Suprapubic skin (tissue), 4 donors: ENCODE results near the gene UBE2F. TPM values are rescaled to one million over a fixed set of nuclear protein-coding genes. Genes with fewer than 3 reads are reported as not detected.
A peak's percentile ranks its signal among the peaks of the same experiment; 100 is the strongest.
"Not testable (repeated sequence)": the region's sequence is repeated elsewhere in the genome, so short reads cannot be mapped to it uniquely, and the experiment has no call there.

ENCODE experiments used
- DNase-seq, 2 donors: peaks; one replicate each; pipeline ENCODE4 v3.0.0-alpha.2; 2019; ENCODE audit warnings: low spot score in 2 of 2
- H3K27ac ChIP-seq: fragments of 200-600 bp; sonication (generic); one replicate; pipeline ENCODE4 v1.5.1; 2019
- H3K27me3 ChIP-seq: fragments of 200-600 bp; sonication (generic); one replicate; pipeline ENCODE4 v1.5.1; 2019
- H3K36me3 ChIP-seq: fragments of 200-600 bp; sonication (generic); one replicate; pipeline ENCODE4 v1.5.1; 2019
- H3K4me1 ChIP-seq: fragments of 200-600 bp; sonication (generic); one replicate; pipeline ENCODE4 v1.5.1; 2019
- H3K4me3 ChIP-seq: fragments of 200-600 bp; sonication (generic); one replicate; pipeline ENCODE4 v1.5.1; 2019; ENCODE audit warnings: mild to moderate bottlenecking
- H3K9me3 ChIP-seq: fragments of 200-600 bp; sonication (generic); one replicate; pipeline ENCODE4 v1.5.1; 2019
- EP300 ChIP-seq: sonication (generic); formaldehyde crosslinking; IDR thresholded peaks from one replicate; pipeline ENCODE4 v1.6.1; 2017; ENCODE audit warnings: antibody characterized with exemption
- POLR2A ChIP-seq, 2 donors: fragments of 450-650 bp; IDR thresholded peaks; one replicate each; pipeline ENCODE4 v1.6.1; 2017; ENCODE audit warnings: antibody characterized with exemption in 2 of 2, mild to moderate bottlenecking in 2 of 2, moderate library complexity in 2 of 2
- POLR2AphosphoS5 ChIP-seq, 3 donors: sonication (generic); formaldehyde crosslinking; IDR thresholded peaks; one replicate each; pipeline ENCODE4 v1.6.1; 2017; ENCODE audit warnings: antibody characterized with exemption in 3 of 3
- WGBS: methylation state at CpG from one replicate; pipeline ENCODE4 v1.1.5; 2018; 5-methylcytosine and 5-hydroxymethylcytosine counted together
- total RNA-seq, 4 donors: library from RNA; depleted of rRNA; stranded (reverse); fragments of >200 nt; gene quantifications; one replicate each; pipeline ENCODE4 v1.1.0, GENCODE V29; 2016
- TF ChIP-seq, protein P1 (sequence below), 2 donors: fragments of 200-600 bp in 1 of 2; fragments of 450-650 bp in 1 of 2; sonication (generic) in 1 of 2; IDR thresholded peaks; one replicate each; pipeline ENCODE4 v1.5.1; 2016 to 2019; ENCODE audit warnings: antibody characterized with exemption in 2 of 2, mild to moderate bottlenecking in 1 of 2, moderate library complexity in 1 of 2

The UBE2F gene
- total RNA-seq, 4 donors from 2014 or later: 32.2 to 63.6 (median 39.7) TPM

DNA sequence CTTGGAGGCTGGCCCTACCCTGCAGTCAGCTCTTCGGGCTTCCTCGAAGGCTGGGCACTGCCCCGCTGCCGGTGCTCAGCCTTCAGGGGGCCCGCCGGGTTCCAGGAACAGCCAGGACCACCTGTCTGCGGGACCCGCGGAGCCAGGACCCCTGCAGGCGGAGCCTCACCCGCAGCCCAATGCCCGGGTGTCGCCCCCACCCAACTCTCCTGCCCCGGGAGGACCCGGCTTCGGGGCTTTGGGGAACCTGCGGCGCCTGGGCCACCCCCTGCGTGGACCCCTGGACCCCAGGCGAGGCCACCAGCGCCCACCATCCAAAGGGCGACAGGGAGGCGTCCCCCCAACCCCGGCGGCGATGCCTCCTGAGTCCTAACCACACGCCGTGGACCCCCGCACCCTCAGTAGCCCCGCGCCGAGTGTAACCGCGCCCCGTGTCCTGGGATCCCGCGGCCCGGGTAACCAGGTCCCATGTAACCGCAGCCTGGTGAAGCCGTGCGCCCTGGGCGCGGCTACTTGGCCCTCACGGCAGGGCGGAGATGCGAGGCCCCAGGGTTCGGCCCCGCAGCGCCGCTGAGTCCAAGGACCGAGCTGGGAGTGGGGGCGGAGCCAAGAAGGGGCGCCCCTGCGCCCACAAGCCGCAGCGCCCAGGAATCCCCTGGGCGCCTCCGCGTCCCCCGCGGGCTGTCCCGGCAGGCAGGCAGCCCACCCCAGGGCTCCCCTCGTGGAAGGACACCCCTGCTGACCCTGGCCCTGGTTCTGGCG lies 11.0 kb upstream of the UBE2F start:
- Histone ChIP-seq H3K4me1 (peaks cover 9% of the 10 kb centered on the region), H3K27ac (no peak overlapping the region), H3K4me3 (peak overlapping the region; percentile 32), H3K9me3 (no peaks in the 10 kb centered on the region), H3K27me3 (peaks cover 35% of the 10 kb centered on the region), H3K36me3 (no peaks in the 10 kb centered on the region)
- no peak for DNase-seq
- no peak for TF ChIP-seq POLR2A (IDR thresholded peaks at IDR 0.05)
- TF ChIP-seq EP300: no peak
- TF ChIP-seq, protein P1, sequence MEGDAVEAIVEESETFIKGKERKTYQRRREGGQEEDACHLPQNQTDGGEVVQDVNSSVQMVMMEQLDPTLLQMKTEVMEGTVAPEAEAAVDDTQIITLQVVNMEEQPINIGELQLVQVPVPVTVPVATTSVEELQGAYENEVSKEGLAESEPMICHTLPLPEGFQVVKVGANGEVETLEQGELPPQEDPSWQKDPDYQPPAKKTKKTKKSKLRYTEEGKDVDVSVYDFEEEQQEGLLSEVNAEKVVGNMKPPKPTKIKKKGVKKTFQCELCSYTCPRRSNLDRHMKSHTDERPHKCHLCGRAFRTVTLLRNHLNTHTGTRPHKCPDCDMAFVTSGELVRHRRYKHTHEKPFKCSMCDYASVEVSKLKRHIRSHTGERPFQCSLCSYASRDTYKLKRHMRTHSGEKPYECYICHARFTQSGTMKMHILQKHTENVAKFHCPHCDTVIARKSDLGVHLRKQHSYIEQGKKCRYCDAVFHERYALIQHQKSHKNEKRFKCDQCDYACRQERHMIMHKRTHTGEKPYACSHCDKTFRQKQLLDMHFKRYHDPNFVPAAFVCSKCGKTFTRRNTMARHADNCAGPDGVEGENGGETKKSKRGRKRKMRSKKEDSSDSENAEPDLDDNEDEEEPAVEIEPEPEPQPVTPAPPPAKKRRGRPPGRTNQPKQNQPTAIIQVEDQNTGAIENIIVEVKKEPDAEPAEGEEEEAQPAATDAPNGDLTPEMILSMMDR (IDR thresholded peaks at IDR 0.05): no peak
- 3% methylated on average over 12 of the region's 64 CpGs for WGBS

DNA sequence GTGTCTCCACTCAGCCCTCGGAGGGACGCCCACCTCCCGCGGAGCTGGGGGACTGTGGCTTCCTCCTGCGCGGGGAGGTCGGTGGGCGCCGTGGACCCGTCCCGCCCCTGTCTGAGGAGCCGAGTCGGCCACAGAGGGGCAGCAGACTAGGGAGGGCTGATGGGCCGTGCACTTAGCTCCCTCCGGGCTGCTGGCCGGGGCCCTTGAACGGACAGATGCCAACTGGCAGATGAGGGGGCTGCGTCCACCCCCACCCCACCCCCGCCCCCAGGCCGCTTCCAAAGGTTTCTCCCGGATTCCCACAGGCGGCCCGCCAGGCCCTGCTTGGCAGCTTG lies 10.4 kb upstream of the UBE2F start:
- DNase-seq: no peak
- TF ChIP-seq, protein P1 (IDR thresholded peaks at IDR 0.05): no peak
- TF ChIP-seq POLR2A (IDR thresholded peaks at IDR 0.05) (no peak), EP300 (no peak), POLR2AphosphoS5 (IDR thresholded peaks at IDR 0.05) (no peak)
- Histone ChIP-seq H3K36me3 (no peaks in the 10 kb centered on the region), H3K9me3 (peaks cover 4% of the 10 kb centered on the region), H3K4me3 (peak overlapping the region; percentile 32), H3K4me1 (peaks cover 9% of the 10 kb centered on the region), H3K27ac (no peak overlapping the region), H3K27me3 (peaks cover 35% of the 10 kb centered on the region)
- WGBS: 23% methylated on average over 13 of the region's 23 CpGs

DNA sequence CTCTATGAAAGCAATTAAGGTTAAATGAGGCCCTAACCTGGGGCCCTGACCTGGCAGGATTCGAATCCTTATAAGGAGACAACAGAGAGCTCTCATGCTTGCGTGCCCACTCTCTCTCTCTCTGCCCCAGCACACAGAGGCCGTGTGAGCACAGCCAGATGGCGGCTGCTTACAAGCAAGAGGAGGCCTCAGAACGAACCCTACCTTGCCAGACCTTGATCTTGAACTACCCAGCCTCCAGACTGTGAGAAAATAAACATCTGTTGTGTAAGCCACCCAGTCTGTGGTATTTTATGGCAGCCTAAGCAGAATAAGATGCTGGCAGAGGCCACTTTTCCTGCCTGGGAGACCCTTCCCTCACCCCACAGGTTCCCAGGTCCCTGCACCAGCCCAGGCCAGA lies 5.2 kb upstream of the UBE2F start:
- no peak for DNase-seq
- Histone ChIP-seq H3K27me3 (peaks cover under 1% of the 10 kb centered on the region), H3K36me3 (no peaks in the 10 kb centered on the region), H3K27ac (no peak overlapping the region), H3K9me3 (peaks cover 11% of the 10 kb centered on the region), H3K4me1 (peaks cover 7% of the 10 kb centered on the region), H3K4me3 (no peak overlapping the region)
- no peak for TF ChIP-seq EP300
- no peak for TF ChIP-seq POLR2AphosphoS5 (IDR thresholded peaks at IDR 0.05)
- TF ChIP-seq, protein P1 (IDR thresholded peaks at IDR 0.05): no peak
- no peak for TF ChIP-seq POLR2A (IDR thresholded peaks at IDR 0.05)
- WGBS: 90% methylated on average over 3 of the region's 5 CpGs

DNA sequence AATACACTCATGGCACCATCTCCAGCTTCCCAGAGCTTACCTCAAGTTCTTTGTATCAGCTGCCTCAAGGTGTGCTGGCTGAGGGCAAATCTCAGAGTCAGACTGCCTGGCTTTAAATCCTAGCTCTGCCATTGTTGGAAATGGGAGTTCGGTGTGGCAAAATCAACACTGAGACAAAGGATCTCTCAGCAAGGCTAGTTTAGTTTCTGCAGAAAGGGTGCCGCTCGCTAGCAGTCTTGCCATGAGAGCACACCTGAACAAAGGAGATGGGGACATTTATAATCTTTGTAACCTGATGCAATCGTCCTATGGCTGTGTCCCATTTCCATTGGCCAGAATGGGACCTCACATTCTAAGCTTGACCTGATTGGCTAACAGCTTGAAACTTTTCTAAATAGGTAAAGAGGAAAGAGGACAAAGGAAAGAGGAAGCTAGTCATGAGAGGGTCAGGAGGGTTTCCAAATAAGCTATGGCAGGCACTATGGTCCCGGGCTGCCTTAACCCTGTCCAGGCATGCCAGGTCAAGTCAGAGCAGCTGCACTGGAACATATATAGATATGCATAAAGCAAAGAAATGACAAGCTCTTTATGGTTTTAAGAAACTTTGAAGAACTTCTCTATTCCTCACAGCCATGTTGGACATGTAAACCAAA lies 4.3 kb upstream of the UBE2F start:
- Histone ChIP-seq H3K4me3 (no peak overlapping the region), H3K4me1 (peaks cover 9% of the 10 kb centered on the region), H3K36me3 (no peaks in the 10 kb centered on the region), H3K27me3 (no peaks in the 10 kb centered on the region), H3K27ac (no peak overlapping the region), H3K9me3 (peaks cover 11% of the 10 kb centered on the region)
- TF ChIP-seq EP300: no peak
- no peak for TF ChIP-seq POLR2A (IDR thresholded peaks at IDR 0.05)
- TF ChIP-seq, protein P1 (IDR thresholded peaks at IDR 0.05): no peak
- TF ChIP-seq POLR2AphosphoS5 (IDR thresholded peaks at IDR 0.05): no peak
- DNase-seq: no peak
- WGBS: 89% methylated on average over 5 of the region's 5 CpGs

DNA sequence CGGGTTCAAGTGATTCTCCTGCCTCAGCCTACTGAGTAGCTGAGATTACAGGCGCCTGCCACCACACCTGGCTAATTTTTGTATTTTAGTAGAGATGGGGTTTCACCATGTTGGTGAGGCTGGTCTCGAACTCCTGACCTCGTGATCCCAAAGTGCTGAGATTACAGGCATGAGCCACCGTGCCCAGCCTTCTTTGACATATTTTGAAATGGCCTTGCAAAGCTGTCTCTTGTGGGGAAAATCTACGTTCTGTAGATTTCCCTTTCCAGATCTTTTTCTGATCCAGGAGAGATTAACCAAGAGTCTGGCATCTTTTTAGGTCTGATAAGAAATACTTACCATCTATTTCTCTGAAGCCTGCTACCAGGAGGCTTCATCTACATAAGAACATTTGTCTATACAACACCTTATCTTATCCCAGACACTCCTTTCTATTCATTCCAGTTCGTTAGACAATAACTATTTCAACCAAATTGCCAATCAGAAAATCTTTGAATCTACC lies 3.3 kb upstream of the UBE2F start:
- WGBS: 79% methylated on average over 7 of the region's 7 CpGs
- not testable (repeated sequence) for H3K27ac ChIP-seq, H3K4me3 ChIP-seq, DNase-seq, H3K27me3 ChIP-seq, H3K36me3 ChIP-seq
- H3K4me1 ChIP-seq: peaks cover 19% of the 10 kb centered on the region
- peaks cover 11% of the 10 kb centered on the region for H3K9me3 ChIP-seq
